Superior temporal gyrus (tissue), 1 donor: ENCODE results near the gene ZBTB38.

Experiments
- DNase-seq: peaks from one replicate; pipeline ENCODE4 v3.0.0-alpha.2; 2016; ENCODE audit errors: extremely low spot score

ZBTB38 gene

DNA sequence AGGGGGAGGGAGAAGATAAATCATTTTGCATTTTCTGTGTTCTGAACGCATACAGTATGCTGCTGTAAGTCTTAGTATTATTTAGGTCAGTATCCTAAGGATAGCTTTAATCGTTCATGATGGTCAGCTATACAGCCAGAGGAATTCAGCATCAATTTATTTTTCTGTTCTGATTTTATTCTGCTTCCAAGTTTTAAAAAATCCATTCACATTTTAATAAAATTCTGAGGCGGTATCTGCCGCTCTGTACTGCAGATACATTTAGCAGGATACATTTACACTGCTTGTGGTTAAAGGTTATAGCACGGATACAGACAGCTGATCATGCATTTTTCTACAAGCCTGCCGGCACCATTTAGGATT lies 17.8 kb downstream of the ZBTB38 start:
- DNase-seq, result peak; percentile 80

GRCh38 chr3:141386611-141387111 lies 18.4 kb downstream of the ZBTB38 start:
- DNase-seq, result peak; percentile 88

GRCh38 chr3:141387516-141387915 lies 19.2 kb downstream of the ZBTB38 start:
- DNase-seq, result peak; percentile 71

DNA sequence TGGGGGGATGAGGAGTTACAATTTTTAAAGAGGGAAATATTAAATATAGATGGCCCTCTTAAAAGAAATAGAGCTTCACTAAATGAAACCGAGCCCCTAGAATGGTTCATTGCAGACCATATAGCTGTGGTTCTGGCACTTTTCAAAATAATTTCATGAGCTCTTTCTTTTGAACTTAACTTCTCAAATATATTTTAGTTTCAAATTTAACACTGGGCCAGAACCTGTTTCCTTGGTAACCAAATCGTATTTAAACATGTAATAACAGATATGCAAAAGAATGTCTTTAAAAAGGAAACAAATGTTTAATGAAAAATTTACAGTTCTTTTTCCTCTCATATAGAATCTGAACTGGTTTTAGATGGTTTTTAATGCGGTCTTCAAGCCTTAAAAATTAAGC lies 20.1 kb downstream of the ZBTB38 start:
- DNase-seq, result no peak

DNA sequence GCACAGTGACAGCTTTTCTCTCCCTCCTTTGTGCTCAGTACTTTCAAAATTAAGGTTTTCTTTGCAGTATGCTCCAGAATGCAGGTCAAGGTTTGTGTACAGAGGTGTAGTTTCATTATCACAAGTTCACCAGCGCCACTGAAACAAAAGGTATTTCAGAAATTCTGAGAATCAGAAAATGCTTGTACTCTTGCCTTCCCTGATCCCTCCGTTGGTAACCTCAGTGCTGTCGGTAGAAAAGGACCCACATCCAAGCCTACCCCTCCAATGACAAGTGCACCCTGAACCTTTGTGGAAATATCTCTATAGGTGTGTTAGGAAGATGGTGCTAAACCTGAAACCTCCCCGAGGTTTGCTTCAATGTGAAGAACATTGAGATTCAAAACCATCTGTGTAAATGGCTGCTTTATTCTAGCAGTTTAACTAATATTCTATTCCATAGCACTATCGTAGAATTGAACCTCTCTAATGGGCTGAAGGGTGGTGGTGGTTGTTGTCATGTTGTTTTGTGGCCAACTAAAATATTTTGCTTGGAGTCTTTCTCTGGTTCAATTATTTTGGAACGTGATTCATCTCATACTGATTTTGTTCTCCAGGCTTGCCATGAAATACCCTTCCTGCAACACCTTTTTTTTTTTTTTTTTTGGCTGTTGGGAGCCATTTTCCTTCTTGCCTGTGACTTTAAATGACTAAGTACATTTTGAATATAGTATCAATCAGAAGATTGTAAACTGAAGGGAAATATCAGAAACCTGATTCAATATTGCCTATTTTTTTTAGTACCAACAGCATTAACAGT lies 20.7 kb downstream of the ZBTB38 start:
- DNase-seq, result peak; percentile 66

DNA sequence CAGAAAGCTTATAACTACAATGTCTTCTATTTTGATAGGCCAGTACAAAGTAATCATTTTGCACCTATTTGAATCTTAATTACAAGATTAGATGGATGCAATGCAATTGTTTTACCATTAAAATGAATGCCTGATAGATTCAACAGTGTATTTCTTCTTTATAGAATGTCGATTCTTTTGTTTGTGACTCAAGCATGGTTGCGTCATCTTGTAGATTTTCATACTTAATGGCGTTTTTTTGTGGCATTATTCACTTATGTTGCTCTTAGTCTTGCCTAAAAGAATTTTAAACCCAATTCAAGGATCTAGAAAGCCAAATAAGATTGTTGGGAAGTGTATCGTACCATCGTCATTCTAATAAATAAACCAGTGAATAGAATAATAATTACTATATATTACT lies 21.4 kb downstream of the ZBTB38 start:
- DNase-seq, result peak; percentile 55

- DNase-seq, result no peak
These were observed 22.4 kb downstream of the ZBTB38 start for GRCh38 chr3:141390747-141391146.

DNA sequence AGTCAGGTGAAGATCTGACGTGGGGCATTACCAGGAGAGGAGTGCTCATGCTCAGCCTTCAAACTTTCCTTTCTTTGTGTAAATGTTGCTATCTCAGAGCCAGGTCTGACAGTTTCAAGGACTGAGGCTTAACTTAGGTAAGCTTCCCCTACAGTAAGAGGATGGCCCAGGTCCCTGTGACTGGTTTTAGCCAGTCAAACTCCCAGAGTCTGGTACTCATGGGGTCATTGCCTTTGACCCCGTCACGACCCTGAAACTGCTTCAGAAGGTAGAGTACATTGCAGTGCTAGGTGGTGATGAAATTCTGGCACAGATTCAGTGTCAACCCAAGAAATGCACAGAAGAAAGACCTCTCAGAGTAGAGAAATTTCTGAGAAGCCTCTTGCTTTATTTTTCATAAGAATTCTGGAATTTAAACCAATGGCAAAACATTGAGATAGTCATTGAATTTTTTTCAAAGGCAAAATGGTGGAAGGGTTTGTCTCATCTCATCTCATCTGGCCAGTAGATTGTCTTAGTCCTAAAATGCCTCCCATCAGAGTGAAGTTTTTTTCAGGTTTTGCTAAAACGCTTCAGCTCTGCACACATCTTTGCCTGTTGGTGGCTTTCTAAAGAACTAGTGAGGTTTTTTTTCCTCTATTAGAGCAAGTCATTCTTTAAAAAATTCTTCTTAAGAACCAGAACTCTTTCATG lies 23.1 kb downstream of the ZBTB38 start:
- no peak for DNase-seq

- no peak for DNase-seq
These were observed 23.6 kb downstream of the ZBTB38 start for GRCh38 chr3:141391991-141392316.

DNA sequence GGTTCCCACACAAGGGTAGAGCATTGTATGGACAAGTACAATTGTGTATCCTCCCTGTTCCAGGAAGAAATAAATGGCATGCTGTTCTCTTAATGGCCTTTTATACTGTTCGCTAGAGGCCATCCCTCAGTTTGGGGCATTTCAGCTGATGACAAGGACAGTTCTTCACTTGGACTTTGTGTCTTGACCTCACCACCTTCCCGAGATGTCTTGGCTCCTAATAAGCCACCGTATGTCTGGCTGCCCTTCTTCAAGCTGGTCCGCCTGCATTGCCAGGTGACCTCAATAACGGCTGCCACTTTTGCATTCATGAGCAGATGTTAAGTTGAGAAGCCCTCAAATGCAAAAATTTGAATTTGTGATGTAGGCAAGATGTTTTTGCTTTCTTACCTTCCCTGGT lies 24.1 kb downstream of the ZBTB38 start:
- peak; percentile 35 for DNase-seq

- peak; percentile 63 for DNase-seq
These were observed 24.8 kb downstream of the ZBTB38 start for GRCh38 chr3:141392897-141393734.

GRCh38 chr3:141393735-141394076 lies 25.4 kb downstream of the ZBTB38 start:
- no peak for DNase-seq

DNA sequence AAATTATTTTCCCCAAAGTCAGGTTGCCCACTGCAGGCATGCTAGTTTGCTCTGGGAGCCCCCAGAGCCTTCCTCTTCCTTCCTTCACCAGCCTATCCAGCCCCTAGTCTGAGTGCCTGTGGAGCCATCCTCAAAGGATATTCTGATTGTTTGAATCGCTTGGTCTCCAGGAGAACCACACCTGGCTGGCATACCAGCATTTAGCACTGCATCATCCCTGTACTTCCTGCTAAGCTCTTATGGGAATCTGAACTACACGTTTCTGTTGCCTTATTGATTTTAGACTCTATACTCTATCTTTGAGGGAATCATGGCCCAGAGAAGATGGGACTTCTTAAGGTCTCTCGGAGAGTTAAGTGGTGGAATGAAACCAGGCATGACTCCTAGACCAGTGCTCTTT lies 26.3 kb downstream of the ZBTB38 start:
- DNase-seq, result no peak

GRCh38 chr3:141395005-141395589 lies 26.8 kb downstream of the ZBTB38 start:
- DNase-seq, result no peak

DNA sequence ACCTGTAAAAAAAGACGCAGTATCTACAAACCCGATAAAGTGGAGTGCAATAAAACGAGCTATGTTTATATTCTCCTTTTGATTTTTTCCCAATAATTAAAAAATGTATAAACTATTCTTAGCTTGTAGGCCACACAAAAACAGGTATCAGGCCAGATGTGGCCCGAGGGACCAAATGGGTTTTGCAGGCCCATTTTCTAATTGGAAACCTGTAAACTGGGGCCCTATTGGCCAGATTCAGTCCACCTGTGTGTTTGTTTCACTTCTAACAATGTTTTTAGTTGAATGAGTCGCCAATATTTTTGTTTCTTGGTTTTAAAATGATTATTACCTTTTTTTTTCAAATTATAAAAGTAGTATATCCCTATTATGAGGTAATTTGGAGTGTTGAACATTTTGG lies 29.7 kb downstream of the ZBTB38 start:
- no peak for DNase-seq

DNA sequence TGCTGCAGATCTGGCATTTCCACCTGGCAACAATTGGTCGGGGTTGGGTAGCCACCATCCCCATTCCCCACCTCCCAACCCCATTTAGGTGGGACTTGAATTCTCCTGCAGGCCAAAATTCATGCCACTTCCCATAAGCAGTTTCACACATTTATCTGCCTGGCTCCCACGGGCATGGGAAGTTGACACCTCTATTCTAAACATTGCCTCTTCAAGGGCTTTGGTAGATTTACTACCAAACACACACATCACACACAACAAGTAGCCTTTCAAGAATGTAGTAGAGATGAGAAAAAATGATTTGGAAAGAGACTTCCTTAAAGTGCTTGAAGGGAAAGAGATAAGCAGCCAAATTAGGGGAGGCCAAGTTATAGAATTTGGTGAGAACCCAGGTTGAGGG lies 30.9 kb downstream of the ZBTB38 start:
- DNase-seq, result no peak

DNA sequence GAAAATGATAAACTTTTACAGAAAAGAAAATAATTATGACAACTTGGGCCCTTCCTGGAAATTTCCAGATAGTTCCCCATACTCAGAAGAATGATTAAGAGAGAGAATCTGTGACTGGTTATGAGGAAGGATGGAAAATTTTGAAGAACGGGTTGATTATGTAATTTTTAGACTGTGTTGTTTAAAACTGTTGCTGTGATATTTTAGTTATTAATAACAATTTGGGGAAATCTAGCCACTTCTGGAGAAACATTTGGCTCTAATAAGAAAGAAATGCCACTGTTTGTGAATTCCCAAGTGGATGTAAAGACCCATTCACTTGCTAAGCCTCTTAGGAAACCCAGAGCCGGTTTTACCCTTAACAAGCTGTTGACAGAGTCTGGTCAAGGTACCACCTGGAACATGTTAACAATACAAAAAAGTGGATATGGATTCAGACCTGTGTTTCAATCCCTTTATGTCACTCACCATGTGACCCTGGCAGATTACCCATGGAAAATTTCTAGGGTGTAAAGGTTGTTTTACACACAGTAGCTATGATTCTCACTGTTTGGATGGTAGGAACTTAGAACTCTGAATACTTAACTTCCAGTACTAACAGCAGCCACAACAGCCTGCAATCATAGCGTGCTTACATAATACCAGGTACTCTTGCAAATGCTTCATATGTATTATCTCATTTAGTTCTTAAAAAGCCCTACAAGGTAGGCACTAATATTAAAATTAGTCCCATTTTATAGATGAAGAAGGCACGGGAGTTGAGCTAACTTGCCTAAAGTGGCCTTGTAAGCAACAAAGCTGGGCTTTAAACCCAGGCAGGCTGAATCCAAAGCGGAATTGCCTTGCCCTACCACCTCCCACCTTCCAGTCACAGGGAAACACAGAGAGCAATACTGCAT lies 32.0 kb downstream of the ZBTB38 start:
- peak; percentile 48 for DNase-seq

DNA sequence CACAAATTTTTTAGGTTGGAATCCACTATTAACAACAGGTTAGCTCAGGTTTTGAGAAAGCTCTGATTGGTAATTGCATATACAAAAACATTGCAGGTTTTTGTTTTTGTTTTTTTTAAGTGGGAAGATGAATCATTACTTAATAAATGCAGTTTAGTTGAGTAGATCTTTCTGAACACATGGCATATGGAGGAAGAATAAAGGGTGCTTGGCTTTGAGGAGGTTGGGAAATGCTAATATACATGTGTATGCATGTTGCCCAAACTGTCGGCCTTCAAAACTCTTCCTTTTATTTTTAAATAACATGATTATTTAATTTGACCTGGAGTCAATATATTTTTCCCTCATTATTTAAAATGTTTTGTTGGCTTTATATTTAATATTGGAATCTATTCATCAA lies 32.8 kb downstream of the ZBTB38 start:
- DNase-seq, result no peak

DNA sequence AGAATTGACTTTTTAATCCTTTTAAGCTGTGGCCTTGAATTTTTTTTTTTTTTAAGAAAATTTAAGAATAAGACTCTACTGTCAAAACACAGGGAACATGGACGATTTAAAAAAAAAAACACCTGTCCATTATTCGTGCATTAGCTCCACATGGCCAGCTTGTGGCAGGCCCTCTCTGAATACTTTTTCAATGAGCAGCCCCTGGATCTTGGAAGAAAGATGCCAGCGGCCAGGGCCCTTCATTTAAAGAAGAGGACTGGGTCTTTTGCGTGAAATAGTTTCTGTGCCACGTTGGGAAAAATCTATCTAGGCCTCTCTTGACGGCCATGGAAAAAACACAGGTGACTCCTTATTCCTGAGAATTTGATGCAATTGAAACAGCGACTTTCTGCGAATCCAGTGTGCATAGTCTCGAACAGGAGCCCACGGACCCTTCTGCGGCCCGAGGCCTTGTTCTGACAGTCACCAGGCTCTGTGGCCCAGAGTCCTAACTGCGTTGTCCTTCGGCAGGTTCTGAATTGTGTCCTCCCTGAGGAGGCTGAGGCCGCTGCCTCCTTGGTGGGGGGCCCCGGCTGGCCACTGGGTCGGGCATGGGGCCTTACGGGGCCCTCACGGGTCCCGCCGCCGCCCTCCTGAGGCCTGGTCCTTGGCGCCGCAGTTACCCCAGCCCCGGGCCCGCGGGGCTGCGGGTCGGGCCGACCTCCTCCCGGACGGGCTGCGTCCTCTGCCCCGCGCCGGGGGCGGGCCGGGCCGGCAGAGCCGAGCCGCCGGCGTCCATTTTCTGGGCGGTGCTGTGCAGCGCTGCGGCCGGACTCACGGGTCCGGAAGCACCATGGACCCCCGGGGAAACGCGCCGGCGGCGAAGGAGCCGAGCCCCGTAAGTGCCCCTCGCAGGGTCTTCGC lies 33.5 kb downstream of the ZBTB38 start:
- peak; percentile 72 for DNase-seq
